GM12878 (cell line): ENCODE data around the gene BIN1. TPM values are rescaled to one million over a fixed set of nuclear protein-coding genes. Genes with fewer than 3 reads are reported as not detected.

Experiments used
- ATAC-seq: fragments of 200-7000 bp; cut with Tn5 transposase; 3 replicates; pipeline ENCODE4 v1.9.1; 2020; ENCODE audit warnings: mild to moderate bottlenecking, moderate library complexity
- BruUV-seq: library from RNA; stranded (reverse); fragments of 400-500 nt; replicated peaks from 2 replicates; lab custom pipeline; 2021; lab: Mats Ljungman, UMichigan
- CTCF ChIA-PET: fragments of 300-600 bp; sonication (Branson Sonifier 250); formaldehyde crosslinking; extraction: SDS; loops from one replicate; lab custom pipeline; 2021; ENCODE audit warnings: inconsistent platforms; lab: Yijun Ruan, JAX
- POLR2A ChIA-PET: fragments of 350-600 bp; formaldehyde crosslinking; extraction: SDS; loops from one replicate; lab custom pipeline; 2021; ENCODE audit warnings: inconsistent platforms; lab: Charles Lee
- RAD21 ChIA-PET: fragments of 300-600 bp; sonication (Branson Sonifier 250); formaldehyde crosslinking; loops from one replicate; lab custom pipeline; 2023; ENCODE audit warnings: antibody characterized with exemption; ENCODE audit not compliant: unreplicated experiment; lab: Charles Lee
- SMC1A ChIA-PET: fragments of 300-600 bp; sonication (Branson Sonifier 250); formaldehyde crosslinking; loops from one replicate; lab custom pipeline; 2023; ENCODE audit not compliant: unreplicated experiment, uncharacterized antibody; lab: Charles Lee
- DNase-seq: peaks from one replicate; pipeline ENCODE4 v3.0.0-alpha.2; 2011; ENCODE audit warnings: low read depth, low spot score
- FAIRE-seq: peaks from 3 replicates; lab custom pipeline; 2011; peaks lifted over from hg19 to GRCh38; lab: Jason Lieb, UNC
- H2AFZ ChIP-seq: 2 replicates; pipeline ENCODE4 v1.6.0; 2011; ENCODE audit warnings: low read depth, low read length, control low read depth; ENCODE audit not compliant: control insufficient read depth
- H3K27ac ChIP-seq: 2 replicates; pipeline ENCODE4 v1.5.1; 2011; ENCODE audit warnings: control low read depth; ENCODE audit not compliant: control insufficient read depth, insufficient read depth
- H3K27me3 ChIP-seq, 2 experiments: replicated peaks in 1 of 2; 2 replicates each; pipeline versions ENCODE4 v1.6.0 to v1.6.1; 2011; ENCODE audit warnings: low read length in 1 of 2; ENCODE audit not compliant: control insufficient read depth in 2 of 2, insufficient read depth in 2 of 2
- H3K36me3 ChIP-seq, 2 experiments: 2 replicates each; pipeline ENCODE4 v1.5.1; 2011; ENCODE audit warnings: low read length in 1 of 2; ENCODE audit not compliant: control insufficient read depth in 2 of 2, insufficient read depth in 2 of 2
- H3K4me1 ChIP-seq: 2 replicates; pipeline ENCODE4 v1.6.1; 2011; ENCODE audit warnings: mild to moderate bottlenecking, low read length, moderate library complexity, mixed read lengths; ENCODE audit not compliant: control insufficient read depth, insufficient read depth
- H3K4me2 ChIP-seq: 2 replicates; pipeline ENCODE4 v1.6.0; 2011; ENCODE audit warnings: control low read depth; ENCODE audit not compliant: control insufficient read depth, insufficient read depth
- H3K4me3 ChIP-seq: fragments of 200-600 bp; sonication (generic); 2 replicates; pipeline ENCODE4 v1.5.1; 2016
- H3K79me2 ChIP-seq: 2 replicates; pipeline ENCODE4 v1.6.0; 2011; ENCODE audit warnings: low read length; ENCODE audit not compliant: control insufficient read depth, insufficient read depth
- H3K9ac ChIP-seq: 2 replicates; pipeline ENCODE4 v1.8.0; 2011; ENCODE audit warnings: low read length, control low read depth, mixed read lengths; ENCODE audit not compliant: control insufficient read depth, insufficient read depth
- H3K9me3 ChIP-seq: replicated peaks from 3 replicates; pipeline ENCODE4 v1.5.1; 2011; ENCODE audit warnings: mild to moderate bottlenecking, low read length; ENCODE audit not compliant: control insufficient read depth, insufficient read depth
- H4K20me1 ChIP-seq: 2 replicates; pipeline ENCODE4 v1.6.0; 2011; ENCODE audit not compliant: control insufficient read depth, insufficient read depth
- BACH1 ChIP-seq: fragments of 450-650 bp; IDR thresholded peaks from 2 replicates; pipeline ENCODE4 v1.6.1; 2017; ENCODE audit warnings: mild to moderate bottlenecking, borderline replicate concordance
- BMI1 ChIP-seq: fragments of 450-650 bp; IDR thresholded peaks from 2 replicates; pipeline ENCODE4 v1.6.1; 2016; ENCODE audit warnings: mild to moderate bottlenecking, moderate library complexity, borderline replicate concordance
- CHD1 ChIP-seq: IDR thresholded peaks from 2 replicates; pipeline ENCODE4 v1.6.1; 2012; ENCODE audit warnings: low read depth, low read length, improper control_type of control experiment
- FOS ChIP-seq: IDR thresholded peaks from 3 replicates; pipeline ENCODE4 v1.6.1; 2011; ENCODE audit warnings: borderline replicate concordance; ENCODE audit not compliant: insufficient read length; ENCODE audit errors: extremely low read depth
- GATAD2B ChIP-seq: fragments of 450-650 bp; conservative IDR thresholded peaks from 2 replicates; pipeline ENCODE4 v1.6.1; 2017; ENCODE audit warnings: low read depth, mild to moderate bottlenecking, moderate library complexity
- SREBF1 ChIP-seq: IDR thresholded peaks from 2 replicates; pipeline ENCODE4 v1.6.1; 2012; ENCODE audit warnings: mild to moderate bottlenecking, low read length
- TBL1XR1 ChIP-seq: IDR thresholded peaks from 2 replicates; pipeline ENCODE4 v1.6.1; 2012; ENCODE audit warnings: low read depth, low read length, improper control_type of control experiment
- ZNF207 ChIP-seq: fragments of 450-650 bp; IDR thresholded peaks from 2 replicates; pipeline ENCODE4 v1.6.1; 2014; ENCODE audit warnings: antibody characterized with exemption, mild to moderate bottlenecking, borderline replicate concordance
- WGBS: methylation state at CpG from one replicate; pipeline ENCODE4 v1.1.6; 2016; ENCODE audit warnings: low lambda C conversion rate; ENCODE audit not compliant: insufficient replicate concordance, insufficient coverage; ENCODE audit errors: missing lambda C conversion rate; 5-methylcytosine and 5-hydroxymethylcytosine counted together
- in situ Hi-C: fragments of 300-500 bp; cut with MboI; formaldehyde crosslinking; loops from 9 replicates; pipeline ENCODE4 v1.14.3; 2018; ENCODE audit warnings: mixed read lengths
- intact Hi-C: fragments of 100-400 bp; cut with micrococcal nuclease; formaldehyde crosslinking; loops from one replicate; pipeline ENCODE4 v1.14.2; 2022; ENCODE audit not compliant: unreplicated experiment
- polyA plus RNA-seq, 11 experiments: library from polyadenylated mRNA; depleted of rRNA in 4 of 11; unstranded in 6 of 11; stranded (reverse) in 5 of 11; fragments of >200 nt; fragmentation: Nextera tagmentation in 4 of 11; fragmentation: Illumina TruSeq in 1 of 11; extraction: Ambion mirVana in 4 of 11; extraction: Trizol in 1 of 11; gene quantifications; 1 replicate in 1 of 11; 2 replicates in 10 of 11; pipeline versions ENCODE4 v1.2.1 to v1.2.3, GENCODE V29; 2011 to 2016; ENCODE audit warnings: inconsistent platforms in 2 of 11, missing spikeins in 2 of 11, low read depth in 1 of 11
- total RNA-seq, 4 experiments: library from RNA; depleted of rRNA in 3 of 4; stranded (reverse); fragments of >200 nt in 3 of 4; fragmentation: Illumina TruSeq in 1 of 4; extraction: Trizol in 1 of 4; gene quantifications; 2 replicates each; pipeline versions ENCODE4 v1.2.1 to v1.2.3, GENCODE V29; 2013 to 2021
- TF ChIP-seq, protein P1 (sequence below): IDR thresholded peaks from 2 replicates; pipeline ENCODE4 v1.6.1; 2011; ENCODE audit warnings: borderline replicate concordance, low read depth, mild to moderate bottlenecking, moderate library complexity, mixed read lengths, low read length; ENCODE audit not compliant: insufficient read depth; ENCODE audit errors: extremely low read length
- TF ChIP-seq, protein P2 (sequence below): IDR thresholded peaks from 2 replicates; pipeline ENCODE4 v1.6.1; 2011; ENCODE audit warnings: low read depth, low read length, improper control_type of control experiment, borderline replicate concordance

The BIN1 gene
- total and polyA plus RNA-seq, 10 of the 15 experiments (the other 5 are each of a cell fraction or from before 2014, with no cell fraction given) = 0.32 to 21.3 (median 11.2) TPM

DNA sequence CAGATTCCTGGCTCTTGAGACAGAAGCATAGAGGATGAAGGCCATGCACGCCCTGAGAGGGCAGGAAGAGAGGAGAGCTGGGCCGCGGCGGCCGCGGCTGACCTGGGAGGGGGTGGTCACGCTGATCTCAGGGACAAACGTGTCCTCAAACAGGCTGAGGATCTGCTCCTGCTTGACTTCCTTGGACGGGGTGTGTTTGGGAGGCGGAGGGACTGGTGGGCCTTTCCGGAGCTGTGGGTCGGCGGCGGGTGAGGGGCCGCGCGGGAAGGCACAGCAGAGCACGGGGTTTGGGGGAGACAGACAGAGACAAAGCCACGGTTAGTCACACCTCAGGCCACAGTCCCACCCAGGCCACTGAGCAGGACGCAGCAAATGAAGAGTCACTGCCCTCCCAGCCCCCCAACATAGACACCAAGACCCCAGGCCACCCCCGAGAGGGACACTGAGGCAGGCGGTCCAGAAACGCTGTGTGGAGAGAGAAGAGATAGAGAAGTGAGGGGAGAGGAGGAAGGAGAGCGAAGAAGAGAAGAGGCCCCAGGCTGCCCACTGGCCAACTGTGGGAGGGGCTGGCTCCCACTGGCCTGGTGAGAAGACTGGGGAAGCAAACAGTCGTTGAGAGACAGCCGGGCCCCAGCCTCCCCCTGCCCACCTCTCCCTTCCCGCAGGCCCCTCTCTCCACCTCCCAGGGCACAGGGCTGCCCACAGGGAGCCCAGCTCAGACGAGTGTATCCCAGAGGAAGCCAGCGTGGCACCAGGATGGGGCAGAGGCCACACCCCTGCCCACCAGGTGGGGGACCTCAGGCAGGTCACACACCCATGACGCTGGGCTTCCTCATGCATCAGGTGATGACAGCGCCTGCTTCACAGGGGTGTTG is 49.3 kb downstream of the BIN1 start:
- Histone ChIP-seq H3K27ac (no peak overlapping the region), H3K79me2 (no peaks in the 10 kb centered on the region), H3K27me3 (no peaks in the 10 kb centered on the region), H3K4me2 (no peak overlapping the region), H3K9ac (no peak overlapping the region), H3K4me1 (no peaks in the 10 kb centered on the region), H4K20me1 (no peaks in the 10 kb centered on the region), H3K9me3 (no peaks in the 10 kb centered on the region), H2AFZ (no peak overlapping the region), H3K36me3 (no peaks in the 10 kb centered on the region)
- RAD21 ChIA-PET = no interaction called here
- CTCF ChIA-PET = interaction anchor here (1.0 kb wide), 1 partner anchor 86 kb away, joined by 3 read pairs; no protein-coding TSS in a partner anchor
- POLR2A ChIA-PET = no interaction called here
- in situ Hi-C loops = no loop called here
- SMC1A ChIA-PET = no interaction called here
- FAIRE-seq = no peak
- no TSS peak for BruUV-seq
- no peak for DNase-seq
- intact Hi-C loops = loop anchor here (10.0 kb wide), 1 partner anchor 173 kb away; no protein-coding TSS in a partner anchor
- no peak for ATAC-seq
- TF ChIP-seq CHD1 (no peak), SREBF1 (no peak), ZNF207 (no peak), BMI1 (no peak), TBL1XR1 (no peak)
- TF ChIP-seq, all 136 proteins: peak for 0
- 63% methylated on average over 29 of the region's 31 CpGs for WGBS
- H3K4me3 ChIP-seq = no peak overlapping the region

DNA sequence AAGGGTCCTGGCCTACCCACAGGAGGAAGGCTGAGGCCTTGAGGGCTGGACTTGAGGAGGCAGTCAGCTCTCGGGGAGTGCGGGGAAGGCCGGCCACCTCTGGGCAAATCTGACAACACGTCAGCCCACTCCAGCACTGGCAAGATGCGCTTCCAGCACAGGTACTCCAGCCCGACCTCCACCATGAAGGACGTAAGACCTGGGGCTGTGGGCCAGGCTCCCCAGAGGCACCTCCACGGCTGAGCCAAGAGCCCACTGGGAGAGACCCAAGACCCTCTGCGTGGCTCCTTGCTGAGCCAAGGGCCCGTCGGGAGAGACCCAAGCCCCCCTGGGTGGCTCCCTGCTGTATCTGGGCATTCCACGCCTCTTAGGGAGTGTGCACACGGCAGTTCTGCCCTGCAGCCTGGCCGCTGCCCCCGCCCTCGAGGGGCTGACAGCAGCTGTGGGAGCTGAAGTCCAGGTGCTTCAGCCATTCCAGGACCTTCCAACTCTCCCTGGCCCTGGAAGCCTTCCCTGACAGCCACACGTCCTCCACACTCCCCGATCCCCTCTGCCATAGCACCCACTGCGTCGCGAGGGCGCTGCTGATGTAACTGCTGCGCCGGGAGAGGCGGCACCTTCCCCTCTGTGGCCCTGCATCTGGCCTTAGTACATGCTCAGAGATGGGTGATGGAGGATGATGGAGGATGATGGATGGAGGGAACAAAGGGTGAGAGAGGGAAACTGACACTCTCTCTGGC is 50.2 kb downstream of the BIN1 start:
- no TSS peak for BruUV-seq
- TF ChIP-seq BACH1 (no peak), FOS (no peak), GATAD2B (no peak)
- TF ChIP-seq, protein P1, sequence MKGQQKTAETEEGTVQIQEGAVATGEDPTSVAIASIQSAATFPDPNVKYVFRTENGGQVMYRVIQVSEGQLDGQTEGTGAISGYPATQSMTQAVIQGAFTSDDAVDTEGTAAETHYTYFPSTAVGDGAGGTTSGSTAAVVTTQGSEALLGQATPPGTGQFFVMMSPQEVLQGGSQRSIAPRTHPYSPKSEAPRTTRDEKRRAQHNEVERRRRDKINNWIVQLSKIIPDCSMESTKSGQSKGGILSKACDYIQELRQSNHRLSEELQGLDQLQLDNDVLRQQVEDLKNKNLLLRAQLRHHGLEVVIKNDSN = no peak
- TF ChIP-seq, protein P2, sequence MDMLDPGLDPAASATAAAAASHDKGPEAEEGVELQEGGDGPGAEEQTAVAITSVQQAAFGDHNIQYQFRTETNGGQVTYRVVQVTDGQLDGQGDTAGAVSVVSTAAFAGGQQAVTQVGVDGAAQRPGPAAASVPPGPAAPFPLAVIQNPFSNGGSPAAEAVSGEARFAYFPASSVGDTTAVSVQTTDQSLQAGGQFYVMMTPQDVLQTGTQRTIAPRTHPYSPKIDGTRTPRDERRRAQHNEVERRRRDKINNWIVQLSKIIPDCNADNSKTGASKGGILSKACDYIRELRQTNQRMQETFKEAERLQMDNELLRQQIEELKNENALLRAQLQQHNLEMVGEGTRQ = no peak
- no peak overlapping the region for H3K4me3 ChIP-seq

More for the DNA sequence above, 50.2 kb downstream of the BIN1 start:
- in situ Hi-C loops (no loop called here), intact Hi-C loops (loop anchor here (10.0 kb wide), 1 partner anchor 172 kb away; no protein-coding TSS in a partner anchor)
- Histone ChIP-seq H3K9ac (no peak overlapping the region), H3K4me1 (no peaks in the 10 kb centered on the region), H3K36me3 (no peaks in the 10 kb centered on the region), H3K4me2 (no peak overlapping the region), H4K20me1 (no peaks in the 10 kb centered on the region), H3K27me3 (no peaks in the 10 kb centered on the region), H2AFZ (no peak overlapping the region), H3K79me2 (no peaks in the 10 kb centered on the region), H3K9me3 (no peaks in the 10 kb centered on the region), H3K27ac (no peak overlapping the region)
- DNase-seq (no peak), ATAC-seq (no peak), FAIRE-seq (no peak)
- ChIA-PET POLR2A (no interaction called here), SMC1A (no interaction called here), CTCF (no interaction called here), RAD21 (no interaction called here)
- WGBS = 61% methylated on average over 25 of the region's 25 CpGs
